HEK293 (cell line): Measurements from ENCODE around the gene LHX2.

Experiments used
- CTCF ChIA-PET: fragments of 350-600 bp; formaldehyde crosslinking; extraction: SDS; loops from one replicate; lab custom pipeline; 2021; ENCODE audit warnings: antibody characterized with exemption; lab: Yijun Ruan, JAX
- POLR2A ChIA-PET: fragments of 300-600 bp; formaldehyde crosslinking; extraction: SDS; loops from one replicate; lab custom pipeline; 2020; ENCODE audit warnings: antibody characterized with exemption, inconsistent platforms; lab: Yijun Ruan, JAX
- H3K27ac ChIP-seq: fragments of 200-500 bp; sonication (Bioruptor generic); 2 replicates; pipeline ENCODE4 v1.5.1; 2014; ENCODE audit warnings: low read depth, low read length, control low read depth, inconsistent platforms; ENCODE audit errors: extremely low read depth
- H3K36me3 ChIP-seq, 2 experiments: fragments of 200-500 bp in 1 of 2; sonication (Bioruptor generic) in 1 of 2; 1 replicate in 1 of 2; 2 replicates in 1 of 2; pipeline ENCODE4 v1.5.1; 2014 to 2017; ENCODE audit warnings: inconsistent platforms in 2 of 2, low read length in 2 of 2; ENCODE audit not compliant: control insufficient read depth in 2 of 2, insufficient read depth in 1 of 2
- H3K4me1 ChIP-seq: fragments of 200-500 bp; sonication (Bioruptor generic); 2 replicates; pipeline ENCODE4 v1.5.1; 2014; ENCODE audit warnings: mild to moderate bottlenecking, low read length, inconsistent platforms; ENCODE audit not compliant: control insufficient read depth, insufficient read depth
- H3K4me3 ChIP-seq: 2 replicates; pipeline ENCODE4 v1.5.1; 2011; ENCODE audit warnings: low read depth, mild to moderate bottlenecking, control low read depth, low read length, moderate library complexity
- H3K9me3 ChIP-seq: fragments of 200-500 bp; sonication (Bioruptor generic); 2 replicates; pipeline ENCODE4 v1.5.1; 2014; ENCODE audit warnings: low read depth, low read length, inconsistent platforms; ENCODE audit not compliant: control insufficient read depth, insufficient read depth
- BCL11B ChIP-seq: fragments of 450-650 bp; formaldehyde crosslinking; IDR thresholded peaks from 2 replicates; pipeline ENCODE4 v1.5.1; 2016; ENCODE audit warnings: low read depth, missing biosample characterization, missing genetic modification characterization
- EGR2 ChIP-seq: fragments of 450-650 bp; formaldehyde crosslinking; IDR thresholded peaks from 2 replicates; pipeline ENCODE4 v1.5.1; 2016; ENCODE audit warnings: low read depth, missing biosample characterization, missing genetic modification characterization
- GLI2 ChIP-seq: fragments of 450-650 bp; formaldehyde crosslinking; IDR thresholded peaks from 2 replicates; pipeline ENCODE4; 2017; ENCODE audit warnings: missing biosample characterization, missing genetic modification characterization, low read depth, borderline replicate concordance
- GLI4 ChIP-seq: fragments of 450-650 bp; formaldehyde crosslinking; IDR thresholded peaks from 2 replicates; pipeline ENCODE4 v1.5.1; 2016; ENCODE audit warnings: missing biosample characterization, missing genetic modification characterization
- GLIS1 ChIP-seq: fragments of 450-650 bp; formaldehyde crosslinking; IDR thresholded peaks from 2 replicates; pipeline ENCODE4 v1.5.1; 2016; ENCODE audit warnings: missing biosample characterization, missing genetic modification characterization
- INSM2 ChIP-seq: fragments of 450-650 bp; formaldehyde crosslinking; IDR thresholded peaks from 2 replicates; pipeline ENCODE4 v1.5.1; 2016; ENCODE audit warnings: missing biosample characterization, missing genetic modification characterization
- MYNN ChIP-seq: fragments of 450-650 bp; formaldehyde crosslinking; IDR thresholded peaks from 2 replicates; pipeline ENCODE4 v1.5.1; 2016; ENCODE audit warnings: missing biosample characterization, missing genetic modification characterization, borderline replicate concordance
- SP2 ChIP-seq: fragments of 450-650 bp; formaldehyde crosslinking; IDR thresholded peaks from 2 replicates; pipeline ENCODE4 v1.5.1; 2016; ENCODE audit warnings: missing biosample characterization, missing genetic modification characterization
- ZBTB20 ChIP-seq: fragments of 450-650 bp; formaldehyde crosslinking; IDR thresholded peaks from 2 replicates; pipeline ENCODE4 v1.5.1; 2016; ENCODE audit warnings: missing biosample characterization, missing genetic modification characterization
- ZFHX2 ChIP-seq: fragments of 450-650 bp; formaldehyde crosslinking; conservative IDR thresholded peaks from 2 replicates; pipeline ENCODE4 v1.5.1; 2016; ENCODE audit warnings: missing biosample characterization, missing genetic modification characterization
- ZNF146 ChIP-seq: fragments of 450-650 bp; formaldehyde crosslinking; IDR thresholded peaks from 2 replicates; pipeline ENCODE4 v1.5.1; 2016; ENCODE audit warnings: missing biosample characterization, missing genetic modification characterization
- ZNF184 ChIP-seq: fragments of 450-650 bp; IDR thresholded peaks from 2 replicates; pipeline ENCODE4 v1.5.1; 2018; ENCODE audit warnings: missing biosample characterization, mild to moderate bottlenecking, missing genetic modification characterization
- ZNF2 ChIP-seq: fragments of 450-650 bp; formaldehyde crosslinking; IDR thresholded peaks from 2 replicates; pipeline ENCODE4 v1.5.1; 2016; ENCODE audit warnings: missing biosample characterization, missing genetic modification characterization
- ZNF202 ChIP-seq: fragments of 450-650 bp; formaldehyde crosslinking; IDR thresholded peaks from 2 replicates; pipeline ENCODE4 v1.5.1; 2016; ENCODE audit warnings: missing biosample characterization, missing genetic modification characterization, borderline replicate concordance
- ZNF341 ChIP-seq: fragments of 450-650 bp; formaldehyde crosslinking; IDR thresholded peaks from 2 replicates; pipeline ENCODE4; 2016; ENCODE audit warnings: low read depth, missing biosample characterization, missing genetic modification characterization
- ZNF623 ChIP-seq: fragments of 450-650 bp; formaldehyde crosslinking; IDR thresholded peaks from 2 replicates; pipeline ENCODE4 v1.5.1; 2016; ENCODE audit warnings: missing biosample characterization, missing genetic modification characterization
- ZNF639 ChIP-seq: fragments of 450-650 bp; formaldehyde crosslinking; IDR thresholded peaks from 2 replicates; pipeline ENCODE4 v1.5.1; 2016; ENCODE audit warnings: missing biosample characterization, missing genetic modification characterization
- ZNF645 ChIP-seq: fragments of 450-650 bp; formaldehyde crosslinking; IDR thresholded peaks from 2 replicates; pipeline ENCODE4; 2016; ENCODE audit warnings: missing biosample characterization, missing genetic modification characterization
- ZNF76 ChIP-seq: fragments of 450-650 bp; formaldehyde crosslinking; IDR thresholded peaks from 2 replicates; pipeline ENCODE4; 2016; ENCODE audit warnings: low read depth, missing biosample characterization, missing genetic modification characterization, borderline replicate concordance

Gene LHX2

GRCh38 chr9:123996731-123997421 is 14.7 kb upstream of the LHX2 start:
- ChIA-PET POLR2A (no interaction called here), CTCF (interaction anchor here (2.2 kb wide), 1 partner anchor 44 kb away, joined by 11 read pairs; no protein-coding TSS in a partner anchor)
- no peaks in the 10 kb centered on the region for H3K9me3 ChIP-seq
- no peaks in the 10 kb centered on the region for H3K36me3 ChIP-seq
- peaks cover 6% of the 10 kb centered on the region for H3K4me1 ChIP-seq
- H3K4me3 ChIP-seq = no peak overlapping the region
- TF ChIP-seq ZNF76 (tag by site-specific recombination) (no peak), ZBTB20 (tag by site-specific recombination) (0 out of 2 replicates have a peak, but pooled peaks have one; percentile 23)
- H3K27ac ChIP-seq = no peak overlapping the region

- Histone ChIP-seq H3K9me3 (no peaks in the 10 kb centered on the region), H3K27ac (no peak overlapping the region), H3K4me1 (peaks cover 11% of the 10 kb centered on the region), H3K36me3 (no peaks in the 10 kb centered on the region), H3K4me3 (no peak overlapping the region)
- POLR2A ChIA-PET = no interaction called here
- peak; percentile 37; the same call in 1 of the 2 replicates for TF ChIP-seq EGR2
- 0 out of 2 replicates have a peak, but pooled peaks have one; percentile 16 for TF ChIP-seq ZFHX2 (tag by site-specific recombination)
- no peak for TF ChIP-seq ZNF623 (tag by site-specific recombination)
- no peak for TF ChIP-seq BCL11B (tag by site-specific recombination)
- CTCF ChIA-PET = interaction anchor here (2.2 kb wide), 1 partner anchor 43 kb away, joined by 11 read pairs; no protein-coding TSS in a partner anchor
These were observed 13.8 kb upstream of the LHX2 start for GRCh38 chr9:123997665-123998277.

GRCh38 chr9:123998278-123998925 is 13.2 kb upstream of the LHX2 start:
- H3K4me3 ChIP-seq = no peak overlapping the region
- CTCF ChIA-PET = no interaction called here
- H3K4me1 ChIP-seq = peaks cover 15% of the 10 kb centered on the region
- H3K9me3 ChIP-seq = no peaks in the 10 kb centered on the region
- no peak overlapping the region for H3K27ac ChIP-seq
- POLR2A ChIA-PET = no interaction called here
- no peaks in the 10 kb centered on the region for H3K36me3 ChIP-seq
- 0 out of 2 replicates have a peak, but pooled peaks have one; percentile 9 for TF ChIP-seq SP2 (tag by site-specific recombination)
- TF ChIP-seq ZNF645 (tag by site-specific recombination) = no peak

GRCh38 chr9:123998970-123999621 is 12.5 kb upstream of the LHX2 start:
- H3K4me1 ChIP-seq = peaks cover 22% of the 10 kb centered on the region
- ChIA-PET POLR2A (no interaction called here), CTCF (interaction anchor here (0.7 kb wide), 1 partner anchor 14 kb away, joined by 3 read pairs; no protein-coding TSS in a partner anchor)
- no peaks in the 10 kb centered on the region for H3K36me3 ChIP-seq
- peak overlapping the region; percentile 42 for H3K4me3 ChIP-seq
- H3K9me3 ChIP-seq = no peaks in the 10 kb centered on the region
- H3K27ac ChIP-seq = peak overlapping the region; percentile 54; the same call in 1 of the 2 replicates
- TF ChIP-seq ZNF639 (tag by site-specific recombination) (no peak), MYNN (tag by site-specific recombination) (no peak), ZNF146 (tag by site-specific recombination) (no peak), ZNF184 (tag by site-specific recombination) (no peak), ZNF623 (tag by site-specific recombination) (no peak), GLI2 (tag by site-specific recombination) (no peak), GLI4 (no peak), ZNF202 (tag by site-specific recombination) (no peak), ZNF341 (tag by site-specific recombination) (peak; percentile 96), ZNF2 (tag by site-specific recombination) (no peak), INSM2 (tag by site-specific recombination) (no peak), GLIS1 (tag by site-specific recombination) (peak; percentile 29)
